Measurements from ENCODE around the gene ABCA2. TPM values are rescaled to one million over a fixed set of nuclear protein-coding genes. Genes with fewer than 3 reads are reported as not detected.

ABCA2 gene
- total RNA-seq, 2 experiments from 2014 or later: 11.8 to 16.2 TPM

DNA sequence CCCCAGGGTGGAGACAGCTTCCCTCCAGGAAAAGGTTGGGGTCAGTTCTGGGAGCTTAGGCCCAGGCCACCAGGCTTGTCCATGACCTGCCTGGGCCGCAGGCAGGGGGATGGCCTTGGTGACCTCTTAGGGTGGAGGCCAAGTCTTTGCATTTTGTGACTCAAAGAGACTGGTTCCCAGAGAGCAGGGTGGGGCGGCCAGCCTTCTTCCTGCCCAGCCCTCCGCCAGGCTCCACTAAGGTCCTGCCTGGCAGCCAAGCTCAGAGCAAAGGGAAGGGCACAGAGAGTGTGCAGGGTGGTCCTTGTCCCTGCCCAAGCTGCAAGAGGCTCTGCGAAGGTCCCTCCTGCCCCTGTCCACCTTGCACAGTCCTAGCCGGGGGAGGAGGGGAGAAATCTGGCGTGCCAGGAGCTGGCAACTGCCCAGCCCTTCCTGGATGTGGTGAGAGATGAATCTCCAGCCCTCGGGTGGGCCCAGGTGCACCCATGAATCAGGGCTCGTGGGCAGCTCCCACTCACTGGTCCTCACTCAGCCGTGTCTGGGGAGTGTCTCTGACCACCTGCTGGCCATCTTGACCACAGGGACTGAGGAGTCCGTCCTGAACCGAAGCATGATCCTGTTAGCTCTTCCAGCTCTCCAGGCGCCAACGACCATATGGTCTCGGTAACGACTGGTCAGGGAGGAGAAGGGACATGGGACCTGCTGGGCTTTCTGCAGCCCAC lies 53.1 kb downstream of the ABCA2 start:
- H3K4me3 Mint-ChIP-seq: no peak overlapping the region
- no peaks in the 10 kb centered on the region for H3K27me3 Mint-ChIP-seq
- DNase-seq (no peak), ATAC-seq (no peak)
- H3K4me1 Mint-ChIP-seq (ENCODE audit: low read depth): peaks cover 20% of the 10 kb centered on the region
- no peaks in the 10 kb centered on the region for H3K9me3 Mint-ChIP-seq
- H3K27ac Mint-ChIP-seq: no peak overlapping the region
- ChIA-PET POLR2A (interaction anchor here (0.6 to 2.5 kb wide), 2 partner anchors 9 to 102 kb away, joined by 4 to 10 read pairs; no protein-coding TSS in a partner anchor), CTCF (interaction anchor here (1.0 to 4.5 kb wide), 11 partner anchors 12 to 92 kb away, joined by 3 to 24 read pairs (median 5); no protein-coding TSS in a partner anchor)
- H3K36me3 Mint-ChIP-seq (ENCODE audit: low read depth): no peaks in the 10 kb centered on the region
- intact Hi-C loops (cut with micrococcal nuclease): no loop called here
- TF ChIP-seq, protein P1, sequence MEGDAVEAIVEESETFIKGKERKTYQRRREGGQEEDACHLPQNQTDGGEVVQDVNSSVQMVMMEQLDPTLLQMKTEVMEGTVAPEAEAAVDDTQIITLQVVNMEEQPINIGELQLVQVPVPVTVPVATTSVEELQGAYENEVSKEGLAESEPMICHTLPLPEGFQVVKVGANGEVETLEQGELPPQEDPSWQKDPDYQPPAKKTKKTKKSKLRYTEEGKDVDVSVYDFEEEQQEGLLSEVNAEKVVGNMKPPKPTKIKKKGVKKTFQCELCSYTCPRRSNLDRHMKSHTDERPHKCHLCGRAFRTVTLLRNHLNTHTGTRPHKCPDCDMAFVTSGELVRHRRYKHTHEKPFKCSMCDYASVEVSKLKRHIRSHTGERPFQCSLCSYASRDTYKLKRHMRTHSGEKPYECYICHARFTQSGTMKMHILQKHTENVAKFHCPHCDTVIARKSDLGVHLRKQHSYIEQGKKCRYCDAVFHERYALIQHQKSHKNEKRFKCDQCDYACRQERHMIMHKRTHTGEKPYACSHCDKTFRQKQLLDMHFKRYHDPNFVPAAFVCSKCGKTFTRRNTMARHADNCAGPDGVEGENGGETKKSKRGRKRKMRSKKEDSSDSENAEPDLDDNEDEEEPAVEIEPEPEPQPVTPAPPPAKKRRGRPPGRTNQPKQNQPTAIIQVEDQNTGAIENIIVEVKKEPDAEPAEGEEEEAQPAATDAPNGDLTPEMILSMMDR (IDR thresholded peaks at IDR 0.05): no peak

GRCh38 chr9:136973618-136974617 lies 54.1 kb downstream of the ABCA2 start:
- H3K27me3 Mint-ChIP-seq: no peaks in the 10 kb centered on the region

GRCh38 chr9:136972743-136973142 lies 55.3 kb downstream of the ABCA2 start:
- DNase-seq (no peak), ATAC-seq (no peak)
- POLR2A ChIA-PET: no interaction called here
- H3K4me3 Mint-ChIP-seq: no peak overlapping the region
- no peaks in the 10 kb centered on the region for H3K9me3 Mint-ChIP-seq
- no peaks in the 10 kb centered on the region for H3K36me3 Mint-ChIP-seq (ENCODE audit: low read depth)
- intact Hi-C loops (cut with micrococcal nuclease): no loop called here
- H3K27me3 Mint-ChIP-seq: no peaks in the 10 kb centered on the region
- TF ChIP-seq, protein P1 (IDR thresholded peaks at IDR 0.05): no peak
- no peak overlapping the region for H3K27ac Mint-ChIP-seq
- peaks cover 20% of the 10 kb centered on the region for H3K4me1 Mint-ChIP-seq (ENCODE audit: low read depth)
- CTCF ChIA-PET: interaction anchor here (4.3 kb wide), 1 partner anchor 57 kb away, joined by 18 read pairs; no protein-coding TSS in a partner anchor

More at GRCh38 chr9:136973618-136974617, 54.1 kb downstream of the ABCA2 start:
- Mint-ChIP-seq H3K36me3 (ENCODE audit: low read depth) (no peaks in the 10 kb centered on the region), H3K4me3 (no peak overlapping the region), H3K9me3 (no peaks in the 10 kb centered on the region), H3K27ac (no peak overlapping the region), H3K4me1 (ENCODE audit: low read depth) (peaks cover 20% of the 10 kb centered on the region)
- CTCF ChIA-PET: interaction anchor here (1.1 to 4.5 kb wide), 4 partner anchors 56 to 93 kb away, joined by 5 to 24 read pairs (median 15); no protein-coding TSS in a partner anchor
- DNase-seq (no peak), ATAC-seq (no peak)
- POLR2A ChIA-PET: interaction anchor here (1.0 to 2.5 kb wide), 2 partner anchors 8 to 72 kb away, joined by 3 to 10 read pairs; no protein-coding TSS in a partner anchor
- TF ChIP-seq, protein P1 (IDR thresholded peaks at IDR 0.05): no peak
- intact Hi-C loops (cut with micrococcal nuclease): no loop called here

- H3K36me3 Mint-ChIP-seq (ENCODE audit: low read depth): no peaks in the 10 kb centered on the region
- H3K4me1 Mint-ChIP-seq (ENCODE audit: low read depth): peaks cover 20% of the 10 kb centered on the region
- POLR2A ChIA-PET: no interaction called here
- H3K27me3 Mint-ChIP-seq: no peaks in the 10 kb centered on the region
- no peak overlapping the region for H3K27ac Mint-ChIP-seq
- no peaks in the 10 kb centered on the region for H3K9me3 Mint-ChIP-seq
- CTCF ChIA-PET: interaction anchor here (1.2 kb wide), 1 partner anchor 25 kb away, joined by 3 read pairs; no protein-coding TSS in a partner anchor
- TF ChIP-seq, protein P1 (IDR thresholded peaks at IDR 0.05): no peak
- intact Hi-C loops (cut with micrococcal nuclease): no loop called here
- ATAC-seq (no peak), DNase-seq (no peak)
- H3K4me3 Mint-ChIP-seq: no peak overlapping the region
Measured at GRCh38 chr9:136972335-136972734, 55.7 kb downstream of the ABCA2 start.
